ENCODE data around the gene RIMS1.

The RIMS1 gene

DNA sequence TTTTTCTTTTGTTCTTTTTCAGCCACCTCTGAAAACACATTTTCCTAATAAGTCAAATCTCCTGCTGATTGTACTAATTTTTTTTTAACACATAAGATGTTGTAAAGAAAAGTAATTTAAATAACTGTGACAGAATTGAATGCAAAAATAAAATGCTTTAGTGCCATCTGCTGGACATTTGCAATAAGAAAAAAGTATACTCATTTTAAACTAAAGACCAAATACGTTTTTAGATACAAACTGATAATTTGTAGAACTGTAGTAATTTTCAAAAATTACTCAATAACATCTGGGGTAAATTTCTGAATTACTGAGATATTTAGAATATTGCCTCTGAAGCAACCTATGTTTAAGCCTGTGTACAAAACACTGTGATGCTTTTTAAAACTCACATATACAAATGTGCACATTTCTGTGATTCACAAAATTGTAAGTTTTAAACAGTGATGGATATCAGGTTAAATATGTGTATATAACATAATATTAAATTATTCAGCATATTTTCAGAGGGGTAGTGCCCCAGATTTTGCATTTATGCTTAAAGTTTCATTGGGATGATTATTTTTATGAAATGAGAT, 198.7 kb downstream of the RIMS1 start:
- DNase-seq (ENCODE audit: low spot score): no peak

DNA sequence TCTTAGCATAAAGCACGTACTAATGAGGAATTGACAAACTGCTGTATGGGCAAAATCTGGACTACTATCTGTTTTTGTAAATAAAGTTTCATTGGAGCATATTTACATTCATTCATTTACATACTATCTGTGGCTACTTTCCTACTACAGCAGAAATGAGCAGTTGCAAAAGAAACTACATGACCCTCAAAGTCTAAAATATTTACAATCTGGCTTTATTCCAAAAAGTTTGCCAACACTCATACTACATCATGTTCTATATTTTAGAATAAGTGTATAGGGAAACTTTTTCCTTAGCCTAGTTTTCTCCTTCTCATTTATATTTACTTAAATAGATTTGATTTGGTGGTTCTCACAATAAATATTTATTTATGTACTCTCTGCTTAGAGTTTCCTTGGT, 208.2 kb downstream of the RIMS1 start:
- DNase-seq (ENCODE audit: low spot score): no peak

DNA sequence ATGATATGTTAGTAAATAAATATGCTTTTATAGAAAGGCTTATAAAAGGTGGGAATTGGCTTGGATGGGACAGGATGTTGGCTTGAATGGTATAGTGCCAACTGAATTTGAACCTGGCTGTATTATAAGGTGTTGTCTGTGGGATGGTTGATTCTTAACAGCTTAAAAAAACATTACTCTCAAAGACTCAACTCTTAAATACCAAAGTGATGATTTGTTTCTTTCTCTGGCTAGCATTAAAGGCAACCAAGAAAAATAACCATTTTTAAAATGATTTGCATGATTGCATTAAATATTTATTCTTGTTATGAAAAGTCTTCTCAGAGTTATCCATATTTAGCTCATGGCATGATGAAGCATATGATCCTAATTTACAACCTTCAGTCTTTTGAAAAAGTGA, 216.2 kb downstream of the RIMS1 start:
- no peak for DNase-seq (ENCODE audit: low spot score)

DNA sequence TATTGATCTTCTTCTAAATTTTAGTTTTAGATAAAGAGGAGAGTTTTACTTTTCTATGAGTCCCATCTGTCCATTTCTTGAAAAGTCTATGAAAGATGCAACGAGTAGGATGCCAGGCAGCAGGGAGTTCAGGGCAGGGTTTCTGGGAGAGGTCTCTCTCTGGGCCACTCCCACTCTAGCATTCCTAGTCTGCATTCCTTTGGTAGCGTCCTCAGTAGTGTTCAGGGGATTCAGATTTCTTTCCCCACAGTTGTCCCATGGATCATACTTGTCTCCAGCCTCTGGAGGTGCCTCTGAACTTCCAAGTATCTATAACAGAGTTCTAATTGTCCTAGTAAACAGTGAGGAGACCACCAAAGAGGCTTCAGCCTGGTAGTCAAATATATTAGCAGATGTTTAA, 225.3 kb downstream of the RIMS1 start:
- no peak for DNase-seq (ENCODE audit: low spot score)

DNA sequence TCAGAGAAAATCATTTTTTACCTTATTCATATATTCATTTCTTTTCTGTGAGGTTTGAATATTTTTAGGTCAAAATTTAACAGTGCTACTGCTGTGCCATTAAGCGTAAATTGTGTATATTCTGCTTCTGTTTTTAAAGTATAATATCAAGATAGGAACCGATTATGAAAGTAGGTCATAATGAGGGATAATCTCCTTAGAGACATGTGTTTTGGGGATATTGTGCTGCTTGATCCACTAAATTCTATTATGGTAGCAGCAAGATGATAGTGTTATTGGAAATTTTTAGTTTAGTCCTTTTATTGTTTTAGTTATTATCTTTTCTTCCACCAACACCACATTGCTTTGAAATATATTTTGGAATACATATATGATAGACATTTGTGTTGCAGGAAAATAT, 244.0 kb downstream of the RIMS1 start:
- no peak for DNase-seq (ENCODE audit: low spot score)

DNA sequence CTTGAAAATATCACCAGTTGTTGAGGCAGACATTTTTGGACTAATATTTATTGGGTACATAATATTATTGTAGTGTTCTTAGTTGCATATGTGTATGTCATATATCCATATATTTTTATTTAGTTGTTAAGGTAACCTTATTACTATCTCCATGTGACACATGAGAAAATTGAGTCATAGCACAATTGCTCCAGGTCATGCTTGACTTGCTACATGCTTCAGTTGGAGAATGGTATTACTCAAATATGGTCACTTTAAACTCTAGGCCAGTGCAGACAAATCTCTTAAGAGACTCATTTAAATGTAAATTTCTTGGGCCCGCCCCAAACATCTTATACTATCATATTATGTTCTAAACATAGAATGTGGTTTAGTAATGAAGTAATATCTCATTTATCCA, 246.1 kb downstream of the RIMS1 start:
- DNase-seq (ENCODE audit: low spot score): no peak

DNA sequence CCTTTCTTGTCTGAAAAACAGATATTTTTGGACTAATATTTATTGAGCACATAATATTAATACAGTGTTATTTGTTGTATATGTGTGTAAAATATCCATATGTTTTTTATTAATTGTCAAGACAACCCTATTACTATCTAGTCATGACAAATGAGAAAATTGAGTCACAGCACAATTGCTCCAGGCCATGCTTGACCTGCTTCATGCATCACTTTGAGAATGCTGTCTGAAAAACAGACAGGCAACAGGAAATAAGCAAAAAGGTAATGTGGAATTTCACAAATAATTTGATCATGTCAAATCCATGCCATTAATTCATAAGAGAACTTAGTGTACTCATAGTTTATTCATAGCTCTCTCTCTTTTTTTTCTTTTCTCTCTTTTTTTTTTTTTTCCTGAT, 246.5 kb downstream of the RIMS1 start:
- DNase-seq (ENCODE audit: low spot score): no peak

DNA sequence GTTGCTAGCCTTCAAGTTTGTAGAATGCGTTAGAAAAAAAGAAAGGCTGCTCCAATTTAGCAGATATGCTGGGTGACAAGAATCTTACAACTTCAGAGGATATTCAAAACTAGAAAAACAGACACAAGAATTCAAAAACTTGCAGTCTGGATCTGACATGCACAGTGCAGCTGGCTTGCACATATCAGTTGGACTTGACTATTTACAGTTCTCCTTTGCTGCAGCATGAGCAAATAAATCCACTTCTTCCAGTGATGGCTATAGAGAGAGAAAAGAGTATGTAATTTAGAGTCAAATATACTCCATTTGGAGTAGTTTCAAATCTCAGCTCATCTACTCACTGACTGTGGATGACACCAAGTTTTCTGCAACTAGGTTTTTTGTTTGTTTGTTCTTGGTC, 247.0 kb downstream of the RIMS1 start:
- no peak for DNase-seq (ENCODE audit: low spot score)

DNA sequence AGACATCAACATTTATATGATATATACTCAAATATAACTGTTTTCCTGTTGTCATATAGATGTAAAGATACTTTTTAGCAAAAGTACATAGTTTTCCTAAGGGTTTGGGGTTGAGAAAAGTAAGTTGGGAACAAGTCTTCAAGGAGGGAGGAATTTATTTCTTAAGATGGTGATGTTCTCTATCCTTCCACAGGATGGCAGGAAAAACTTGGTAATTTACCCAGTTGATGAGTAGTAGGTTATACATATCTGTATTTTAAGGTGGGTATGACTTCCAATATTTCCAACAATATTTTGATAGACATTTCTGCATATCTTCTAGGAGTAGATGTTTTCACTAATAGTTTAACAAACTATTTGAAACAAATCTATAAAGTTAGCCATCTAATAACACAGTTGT, 254.4 kb downstream of the RIMS1 start:
- DNase-seq (ENCODE audit: low spot score): no peak

DNA sequence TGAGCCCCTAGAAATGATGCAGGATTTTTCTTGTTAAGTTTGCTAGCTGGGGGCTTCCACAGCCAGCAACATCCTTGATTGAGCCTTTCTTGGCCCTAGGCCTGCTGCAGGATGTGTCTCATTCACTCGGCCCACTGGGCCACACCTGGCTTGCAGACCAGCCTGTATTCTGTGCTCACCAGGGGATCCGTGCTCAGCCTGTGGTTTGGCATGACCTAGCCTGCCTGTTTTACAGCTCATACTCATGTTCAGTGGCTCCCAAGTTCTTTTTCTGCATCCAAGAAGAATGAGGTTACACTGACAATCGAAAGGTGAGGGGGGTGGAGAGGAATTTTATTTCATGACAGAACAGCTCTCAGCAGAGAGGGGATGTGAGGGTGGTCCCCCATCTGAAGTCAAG, 263.4 kb downstream of the RIMS1 start:
- DNase-seq (ENCODE audit: low spot score): no peak

DNA sequence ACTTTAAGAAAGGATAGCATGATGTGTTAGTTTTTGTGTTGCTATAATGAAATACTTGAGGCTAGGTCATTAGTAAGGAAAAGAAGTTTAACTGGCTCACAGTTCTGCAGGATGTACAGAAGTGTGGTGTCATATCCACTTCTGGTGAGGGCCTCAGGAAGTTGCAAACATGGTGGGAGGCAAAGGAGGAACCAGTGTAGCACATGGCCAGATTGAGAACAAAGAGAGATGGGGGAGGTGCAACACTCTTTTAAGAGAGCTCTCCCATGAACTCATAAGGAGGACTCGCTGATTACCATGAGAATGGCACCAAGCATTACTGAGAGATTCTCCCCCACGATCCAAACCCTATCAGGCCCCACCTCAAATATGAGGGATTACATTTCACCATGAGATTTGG, 265.4 kb downstream of the RIMS1 start:
- DNase-seq (ENCODE audit: low spot score): no peak

DNA sequence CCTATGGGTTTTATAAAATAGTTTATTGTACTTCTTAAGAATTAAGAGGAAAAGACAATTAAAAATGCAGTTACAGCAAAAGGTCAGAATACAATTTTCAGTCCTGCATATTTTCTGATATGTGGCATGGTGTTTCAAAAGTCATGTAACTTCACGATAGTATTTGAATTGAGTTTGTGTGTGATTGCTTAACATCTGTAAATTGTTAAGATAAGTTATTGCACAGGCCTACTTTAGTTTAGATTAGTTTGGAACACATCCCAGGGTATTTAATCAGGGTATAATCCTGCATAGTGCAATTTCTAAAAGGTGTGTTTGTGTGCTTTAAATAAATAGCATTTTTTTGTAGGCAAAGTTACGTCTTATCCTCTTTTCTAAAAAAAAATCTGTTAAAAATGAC, 289.6 kb downstream of the RIMS1 start:
- DNase-seq (ENCODE audit: low spot score): no peak

DNA sequence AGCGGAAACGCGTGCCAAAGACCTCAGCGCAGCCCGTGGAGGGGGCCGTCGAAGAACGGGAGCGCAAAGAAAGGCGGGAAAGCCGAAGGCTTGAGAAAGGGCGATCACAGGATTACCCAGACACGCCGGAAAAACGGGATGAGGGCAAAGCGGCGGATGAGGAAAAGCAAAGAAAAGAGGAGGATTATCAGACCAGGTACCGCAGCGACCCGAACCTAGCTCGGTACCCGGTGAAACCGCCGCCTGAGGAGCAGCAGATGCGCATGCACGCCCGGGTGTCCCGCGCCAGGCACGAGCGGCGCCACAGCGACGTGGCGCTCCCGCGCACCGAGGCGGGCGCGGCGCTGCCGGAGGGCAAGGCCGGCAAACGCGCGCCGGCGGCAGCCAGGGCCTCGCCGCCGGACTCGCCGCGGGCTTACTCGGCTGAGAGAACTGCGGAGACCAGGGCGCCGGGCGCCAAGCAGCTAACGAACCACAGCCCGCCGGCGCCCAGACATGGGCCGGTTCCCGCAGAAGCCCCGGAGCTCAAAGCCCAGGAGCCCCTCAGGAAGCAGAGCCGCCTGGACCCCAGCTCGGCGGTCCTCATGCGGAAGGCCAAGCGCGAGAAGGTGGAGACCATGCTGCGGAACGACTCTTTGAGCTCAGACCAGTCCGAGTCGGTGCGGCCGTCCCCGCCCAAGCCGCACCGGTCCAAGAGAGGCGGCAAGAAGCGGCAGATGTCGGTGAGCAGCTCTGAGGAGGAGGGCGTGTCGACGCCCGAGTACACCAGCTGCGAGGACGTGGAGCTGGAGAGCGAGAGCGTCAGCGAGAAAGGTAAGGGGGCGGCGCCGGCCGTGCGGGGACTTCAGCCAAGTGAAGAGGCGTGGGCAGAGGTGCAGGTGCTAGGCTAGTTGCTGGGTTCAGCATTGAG, 296.2 kb downstream of the RIMS1 start:
- peak; percentile 80 for DNase-seq (ENCODE audit: low spot score)

DNA sequence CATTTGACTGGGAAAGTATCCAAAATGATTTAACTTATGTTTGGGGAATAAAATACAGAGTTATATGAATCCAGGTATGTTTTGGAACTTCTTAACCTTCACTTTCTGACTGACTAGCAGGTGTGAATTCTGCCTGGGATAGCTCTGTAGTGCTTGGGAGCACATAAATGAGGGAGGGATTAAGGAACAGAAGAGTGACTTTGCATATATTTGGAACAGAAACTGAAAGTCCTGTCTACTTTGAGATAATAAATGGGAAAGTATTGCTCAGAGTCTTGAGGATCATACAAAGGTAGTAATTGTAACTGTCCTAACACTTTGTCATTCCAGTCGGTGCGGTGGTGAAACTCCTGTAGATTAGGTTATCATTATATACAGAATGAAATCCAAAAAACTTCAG, 317.6 kb downstream of the RIMS1 start:
- DNase-seq (ENCODE audit: low spot score): no peak

DNA sequence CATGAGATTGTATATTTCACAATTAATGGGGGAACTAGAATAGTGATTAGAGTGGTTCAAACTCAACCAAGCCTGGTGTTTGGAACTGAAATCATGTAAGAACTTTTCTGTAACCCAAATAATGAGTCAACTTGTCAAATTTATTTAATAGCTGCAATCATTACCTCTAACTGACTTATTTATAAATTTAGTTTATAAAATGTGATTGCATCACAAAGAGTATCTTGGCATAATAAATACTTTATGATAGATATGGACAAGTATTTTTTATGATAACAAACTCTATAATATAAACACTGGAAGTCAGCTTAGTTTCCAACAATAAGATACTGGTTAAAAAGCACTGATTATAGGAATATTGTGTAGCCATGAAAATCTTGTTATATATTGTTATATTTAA, 319.1 kb downstream of the RIMS1 start:
- DNase-seq (ENCODE audit: low spot score): no peak

DNA sequence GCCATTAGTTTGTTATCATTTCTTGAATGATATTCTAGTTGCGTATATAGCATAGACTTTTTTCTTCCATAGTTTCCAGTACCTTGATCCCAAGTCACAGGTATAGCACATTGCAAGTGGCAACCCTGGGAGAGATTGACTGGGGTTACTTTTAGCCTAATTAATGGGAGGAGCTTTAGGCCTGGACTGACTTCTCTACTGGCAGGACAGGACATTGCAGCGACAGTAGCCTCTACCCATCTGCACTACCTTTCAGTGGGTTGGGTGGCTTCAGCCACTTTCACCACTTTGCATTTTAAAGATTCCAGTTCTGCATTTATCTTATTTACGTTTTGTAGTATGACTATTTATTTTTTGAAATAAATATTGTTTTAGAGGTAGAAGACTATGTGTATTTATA, 320.3 kb downstream of the RIMS1 start:
- no peak for DNase-seq (ENCODE audit: low spot score)

DNA sequence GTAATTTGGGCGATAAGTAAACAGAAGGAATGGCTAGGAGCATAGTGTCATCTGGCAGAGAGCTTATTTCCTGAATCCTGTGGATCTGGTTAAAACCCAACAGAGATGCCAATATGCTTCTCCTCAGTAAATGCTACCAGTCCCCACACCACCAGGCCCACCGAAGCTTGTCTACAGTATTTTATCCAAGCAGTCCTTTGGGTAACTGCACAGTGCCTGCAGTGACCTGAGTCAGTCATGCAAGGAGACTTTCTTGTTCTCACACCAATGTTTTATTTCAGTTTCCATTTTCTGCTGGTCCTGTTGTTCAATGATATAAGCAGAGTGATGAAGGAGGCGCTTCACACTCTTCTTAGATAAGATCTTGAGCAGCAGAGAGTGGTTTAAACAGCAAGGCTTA, 326.3 kb downstream of the RIMS1 start:
- no peak for DNase-seq (ENCODE audit: low spot score)

DNA sequence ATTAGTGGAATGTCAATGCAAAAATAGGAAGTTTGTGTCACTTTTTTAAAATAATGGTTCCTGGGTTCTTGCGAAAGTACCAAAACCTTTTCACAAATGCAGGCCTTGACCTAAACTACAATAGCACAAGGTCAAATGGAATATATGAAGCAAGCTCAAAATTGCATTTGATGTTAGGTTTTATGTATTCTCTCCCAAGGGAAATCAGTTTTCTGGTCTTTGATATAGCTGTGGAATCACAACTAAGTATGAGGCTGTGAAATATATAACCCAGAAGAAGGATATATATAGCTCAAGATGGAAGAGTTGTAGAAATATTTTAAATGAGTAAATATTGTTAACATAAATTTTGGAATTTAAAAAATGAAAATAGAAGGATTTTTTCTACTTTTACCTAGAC, 327.3 kb downstream of the RIMS1 start:
- no peak for DNase-seq (ENCODE audit: low spot score)

DNA sequence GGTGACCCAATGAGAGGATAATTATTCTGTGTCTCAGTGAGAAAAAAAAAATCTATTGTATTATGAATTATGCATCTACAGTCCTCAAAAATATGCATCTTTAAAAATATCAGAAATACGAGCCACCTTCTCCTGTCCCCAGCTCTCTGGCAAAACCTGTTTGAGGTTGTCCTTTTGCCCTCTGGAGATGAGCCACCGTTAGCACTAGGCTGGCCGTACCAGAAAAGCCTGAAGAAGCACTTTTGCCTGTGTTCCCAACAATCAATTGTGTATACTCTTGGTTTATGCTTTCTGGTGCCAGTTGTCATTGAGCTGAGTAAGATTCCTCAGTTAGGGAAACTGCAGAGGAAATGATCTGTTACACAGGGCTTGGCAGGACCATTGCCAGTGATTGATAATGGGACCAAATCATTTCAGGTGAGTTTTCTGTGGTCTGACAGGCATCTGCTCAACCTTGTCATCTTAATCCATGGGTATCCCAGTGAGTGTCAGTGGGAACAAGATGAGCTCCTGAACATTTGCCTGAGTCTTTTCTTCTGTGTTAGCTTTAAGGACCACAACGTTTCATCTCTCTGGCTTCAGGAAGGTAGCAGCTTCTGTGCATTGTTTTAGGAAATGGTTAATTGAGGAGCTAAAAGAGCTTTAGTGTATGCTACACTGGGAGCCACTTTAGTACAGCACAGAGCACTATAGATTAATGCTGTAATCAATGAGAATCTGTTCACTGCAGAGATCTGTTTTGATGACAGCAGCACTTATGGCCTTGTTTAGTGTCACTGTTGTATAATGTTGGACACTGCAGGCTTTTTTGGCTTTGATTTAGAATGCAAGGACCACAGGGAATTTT, 330.1 kb downstream of the RIMS1 start:
- no peak for DNase-seq (ENCODE audit: low spot score)

DNA sequence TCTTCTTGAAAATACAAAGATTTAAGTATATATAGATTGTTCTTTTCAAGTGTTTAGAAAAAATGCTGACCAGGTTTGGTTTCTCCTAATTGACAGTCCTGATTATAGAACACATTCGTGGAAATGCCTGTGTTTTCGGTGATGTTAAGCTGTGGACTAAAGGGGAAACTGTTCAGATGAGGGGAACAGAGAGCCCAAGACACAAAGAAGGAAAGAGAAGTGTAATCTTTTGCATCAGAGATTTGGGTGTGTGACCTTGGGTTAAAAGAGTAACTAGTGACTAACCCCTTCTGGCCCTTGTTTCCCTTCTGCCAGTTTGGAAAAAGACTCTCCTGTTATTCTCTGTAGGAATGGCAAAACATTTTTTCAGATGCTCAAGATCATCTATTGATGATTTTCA, 331.3 kb downstream of the RIMS1 start:
- no peak for DNase-seq (ENCODE audit: low spot score)

DNA sequence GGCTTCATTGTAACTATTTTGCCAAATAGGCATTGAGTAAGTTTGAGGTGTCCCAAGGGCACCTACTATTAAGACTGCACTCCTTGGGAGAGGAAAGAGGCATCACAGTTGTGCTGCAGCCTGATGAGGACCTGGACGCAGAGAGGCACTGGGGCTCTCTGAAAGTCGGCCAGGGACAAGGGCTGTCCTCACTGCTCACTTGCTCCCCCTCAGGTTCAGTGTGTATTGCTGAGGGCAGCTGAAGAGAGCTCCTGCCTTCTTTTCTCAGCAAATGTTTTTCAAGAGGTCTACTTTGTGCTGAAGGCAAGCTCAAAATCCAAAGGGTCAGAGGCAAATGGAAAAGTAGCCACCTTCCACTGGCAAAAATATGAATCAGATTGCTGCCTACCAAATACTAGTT, 331.8 kb downstream of the RIMS1 start:
- peak; percentile 68 for DNase-seq (ENCODE audit: low spot score)

DNA sequence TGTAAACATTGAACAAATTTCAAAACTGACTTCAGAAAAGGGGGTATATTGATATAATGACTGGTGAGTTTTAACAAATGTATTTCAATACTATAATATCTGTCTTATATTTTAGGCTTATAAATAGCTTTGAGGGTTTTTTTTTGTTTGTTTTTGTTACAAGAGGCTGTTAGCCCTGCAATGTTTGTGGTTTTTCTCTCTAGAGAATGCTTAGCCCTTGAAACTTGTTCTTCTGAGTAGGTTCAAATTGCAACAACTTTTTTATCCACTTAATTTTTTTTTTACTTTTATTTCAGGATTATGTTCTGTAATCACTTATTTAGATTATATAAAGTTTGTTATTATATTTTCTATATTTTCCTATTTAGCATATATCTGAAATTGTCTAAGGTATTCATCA, 333.2 kb downstream of the RIMS1 start:
- DNase-seq (ENCODE audit: low spot score): no peak

DNA sequence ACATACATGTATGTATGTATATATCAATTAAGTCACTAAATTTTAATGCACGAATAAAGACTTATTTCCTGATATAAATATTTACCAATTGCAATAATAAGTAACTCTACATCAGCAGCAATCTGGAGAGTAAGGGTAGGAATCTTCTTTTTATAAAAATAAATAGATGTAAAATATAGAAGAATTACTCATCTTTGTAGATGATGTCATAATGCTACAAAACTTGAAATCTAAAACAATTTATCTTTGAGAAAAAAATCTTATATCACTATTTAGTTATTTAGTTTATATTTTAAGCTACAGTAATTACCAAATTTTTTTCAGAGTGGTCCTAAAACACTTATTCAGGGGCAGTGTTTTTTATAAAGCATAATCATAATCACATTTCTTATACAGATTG, 351.7 kb downstream of the RIMS1 start:
- no peak for DNase-seq (ENCODE audit: low spot score)
